WI38 (cell line): ENCODE data around the gene NTNG2.

Experiments
- H3K4me3 ChIP-seq: 2 replicates; pipeline ENCODE4 v1.5.1; 2011; ENCODE audit warnings: low read depth, mild to moderate bottlenecking, control low read depth, low read length
- CTCF ChIP-seq: IDR thresholded peaks from 2 replicates; pipeline ENCODE4 v1.5.1; 2012; ENCODE audit warnings: low read depth, mild to moderate bottlenecking, control low read depth, low read length

The NTNG2 gene

GRCh38 chr9:132184124-132184523 is 22.3 kb downstream of the NTNG2 start:
- no peak for TF ChIP-seq CTCF
- no peak overlapping the region for H3K4me3 ChIP-seq

- no peak overlapping the region for H3K4me3 ChIP-seq
- TF ChIP-seq CTCF = no peak
Observed at GRCh38 chr9:132185073-132186009, 23.5 kb downstream of the NTNG2 start.

- no peak for TF ChIP-seq CTCF
- H3K4me3 ChIP-seq = no peak overlapping the region
Observed at GRCh38 chr9:132187121-132187620, 25.3 kb downstream of the NTNG2 start.

- no peak for TF ChIP-seq CTCF
- no peak overlapping the region for H3K4me3 ChIP-seq
Observed at GRCh38 chr9:132190966-132191365, 29.1 kb downstream of the NTNG2 start.

- TF ChIP-seq CTCF = no peak
- peak overlapping the region; percentile 32; the same call in 1 of the 2 replicates for H3K4me3 ChIP-seq
Observed at GRCh38 chr9:132192728-132193127, 30.9 kb downstream of the NTNG2 start.

- H3K4me3 ChIP-seq = no peak overlapping the region
- TF ChIP-seq CTCF = no peak
Observed at GRCh38 chr9:132193227-132194124, 31.6 kb downstream of the NTNG2 start.
